ENCODE data around the gene STK11.
A peak's percentile ranks its signal among the peaks of the same experiment; 100 is the strongest.

Gene STK11

DNA sequence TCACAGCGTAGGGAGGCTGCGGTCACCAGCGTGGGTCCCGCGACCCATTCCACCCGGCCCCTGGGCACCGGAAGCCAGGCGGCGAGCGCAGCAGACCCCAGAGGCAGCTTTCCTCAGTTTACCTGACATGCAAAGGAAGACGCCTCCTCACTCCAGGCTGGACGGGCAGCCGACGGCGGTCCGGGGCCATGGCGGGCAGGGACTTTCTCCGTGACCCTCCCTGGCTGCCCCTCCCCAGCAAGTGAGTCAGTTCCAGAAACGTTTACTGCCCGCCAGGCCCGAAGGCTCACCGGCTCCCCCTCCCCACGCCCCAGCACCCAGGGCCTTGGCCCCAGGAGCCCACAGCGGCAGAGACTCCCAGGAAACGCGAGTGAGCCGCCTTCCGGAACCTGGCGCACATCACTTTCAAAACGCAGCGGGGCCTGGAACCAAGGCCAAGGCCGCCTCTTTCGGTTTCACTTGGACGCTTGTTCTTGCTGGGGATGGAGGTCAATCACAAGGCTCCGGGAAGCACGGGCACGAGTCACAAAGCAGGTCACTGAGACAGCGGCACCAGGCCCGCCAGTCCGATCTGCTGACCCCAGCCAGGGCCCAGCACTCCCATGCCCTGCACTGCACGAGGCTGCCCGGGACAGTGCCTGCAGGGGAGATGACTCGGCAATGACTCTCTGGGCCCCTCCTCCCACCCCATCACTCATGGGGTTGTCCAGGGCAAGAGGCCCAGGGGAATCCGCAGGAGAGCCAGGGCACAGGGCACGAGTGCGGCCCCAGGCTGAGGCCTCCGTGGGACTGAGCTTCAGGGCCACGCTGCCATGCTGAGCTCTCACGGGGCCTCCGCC, 36.8 kb upstream of the STK11 start:
- TF ChIP-seq ZBTB7A (IDR thresholded peaks at IDR 0.05; ENCODE audit: low read depth) (0 out of 2 replicates have a peak, but pooled peaks have one; percentile 8), USF1 (IDR thresholded peaks at IDR 0.05) (no peak)

DNA sequence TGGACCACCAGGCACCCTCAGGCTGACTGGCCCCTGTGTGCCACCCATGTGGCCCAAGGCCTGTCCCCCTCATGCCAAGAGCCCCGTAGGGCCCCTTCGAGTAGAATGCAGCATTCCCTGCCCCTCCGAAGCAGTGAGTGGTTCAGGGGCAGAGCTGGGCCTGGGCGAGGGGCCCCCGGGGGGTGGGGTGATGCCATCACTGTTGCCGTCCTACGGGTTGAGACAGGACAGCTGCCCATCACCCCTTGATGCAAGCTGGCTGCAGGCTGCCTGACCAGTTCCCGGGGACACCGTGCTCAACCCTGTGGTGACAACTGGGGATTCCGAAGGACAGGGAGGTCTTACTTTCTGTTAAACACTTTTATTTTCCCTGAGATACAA, 36.2 kb upstream of the STK11 start:
- no peak for TF ChIP-seq TCF12 (IDR thresholded peaks at IDR 0.05; ENCODE audit: low read depth)

DNA sequence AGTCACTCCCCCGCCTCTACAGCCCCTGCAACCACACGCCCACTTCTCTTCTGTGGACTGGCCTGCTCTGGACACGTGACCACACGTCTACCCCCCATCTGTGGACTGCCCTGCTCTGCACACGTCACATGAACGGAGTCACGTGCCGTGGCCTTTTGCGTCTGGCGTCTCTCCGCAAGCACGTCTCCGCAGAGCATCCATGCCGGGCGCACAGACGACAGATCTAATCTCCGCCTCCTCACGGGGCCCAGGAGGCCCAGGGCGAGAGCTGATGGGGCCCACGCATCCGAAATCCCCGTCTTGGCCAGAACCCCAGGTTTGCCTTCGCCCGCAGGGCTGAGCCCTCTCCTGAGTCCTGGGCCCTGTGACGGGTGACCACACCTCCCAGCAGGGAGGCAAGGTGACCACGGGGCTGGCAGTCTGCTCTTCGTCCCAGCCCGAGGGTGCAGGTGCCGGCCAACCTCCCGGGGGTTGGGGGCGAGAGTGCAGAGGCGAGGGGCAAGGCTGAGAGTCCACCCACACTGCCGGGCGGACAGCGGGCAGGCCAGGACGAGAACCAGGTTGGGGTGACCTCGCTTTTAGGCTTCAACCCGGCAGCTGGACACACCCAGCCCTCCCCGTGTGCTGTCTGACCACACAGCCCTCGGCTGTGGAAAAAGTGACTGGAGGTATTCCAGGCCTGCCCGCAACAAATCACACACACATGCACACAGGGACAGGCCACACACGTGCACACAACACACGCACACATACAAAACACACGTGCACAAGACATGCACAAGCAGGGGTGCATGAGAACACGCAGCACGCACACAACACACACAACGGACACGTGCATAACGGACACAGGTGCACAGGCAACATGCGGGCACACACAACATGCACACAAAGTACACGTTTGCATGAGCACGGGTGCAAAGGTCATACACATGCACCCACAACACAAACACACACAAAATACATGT, 35.4 kb upstream of the STK11 start:
- TF ChIP-seq USF1 (IDR thresholded peaks at IDR 0.05) (peak; percentile 79), NFIC (IDR thresholded peaks at IDR 0.05) (peak; percentile 51), EP300 (IDR thresholded peaks at IDR 0.05; ENCODE audit: borderline replicate concordance) (peak; percentile 26; the same call in 1 of the 2 replicates), YY1 (IDR thresholded peaks at IDR 0.05; ENCODE audit: low read depth) (no peak), EGR1 (IDR thresholded peaks at IDR 0.05) (peak; percentile 35), REST (IDR thresholded peaks at IDR 0.05; ENCODE audit: low read depth) (no peak)

- TF ChIP-seq TAF1 (IDR thresholded peaks at IDR 0.05; ENCODE audit: low read depth), result no peak
Measured at GRCh38 chr19:1170938-1171754, 34.4 kb upstream of the STK11 start.

GRCh38 chr19:1171755-1172352, 33.7 kb upstream of the STK11 start:
- TF ChIP-seq, protein P1, sequence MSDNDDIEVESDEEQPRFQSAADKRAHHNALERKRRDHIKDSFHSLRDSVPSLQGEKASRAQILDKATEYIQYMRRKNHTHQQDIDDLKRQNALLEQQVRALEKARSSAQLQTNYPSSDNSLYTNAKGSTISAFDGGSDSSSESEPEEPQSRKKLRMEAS (IDR thresholded peaks at IDR 0.05), result no peak
- TF ChIP-seq CEBPB (IDR thresholded peaks at IDR 0.05), result no peak
- TF ChIP-seq NFIC (IDR thresholded peaks at IDR 0.05), result no peak
- no peak for TF ChIP-seq RAD21 (IDR thresholded peaks at IDR 0.05; ENCODE audit: low read depth)
- TF ChIP-seq EGR1 (IDR thresholded peaks at IDR 0.05), result no peak
- TF ChIP-seq TCF12 (IDR thresholded peaks at IDR 0.05; ENCODE audit: low read depth), result no peak
- TF ChIP-seq CREB1 (IDR thresholded peaks at IDR 0.05; ENCODE audit: low read depth), result no peak
- no peak for TF ChIP-seq REST (IDR thresholded peaks at IDR 0.05; ENCODE audit: low read depth)
- TF ChIP-seq TEAD4 (IDR thresholded peaks at IDR 0.05), result no peak
- no peak for TF ChIP-seq FOXM1 (IDR thresholded peaks at IDR 0.05; ENCODE audit: borderline replicate concordance, low read depth)
- no peak; the same call in 1 of the 2 replicates for TF ChIP-seq ZBTB7A (IDR thresholded peaks at IDR 0.05; ENCODE audit: low read depth)
- no peak for TF ChIP-seq USF1 (IDR thresholded peaks at IDR 0.05)
- TF ChIP-seq TAF1 (IDR thresholded peaks at IDR 0.05; ENCODE audit: low read depth), result no peak
- TF ChIP-seq EP300 (IDR thresholded peaks at IDR 0.05; ENCODE audit: borderline replicate concordance), result no peak
- no peak for TF ChIP-seq YY1 (IDR thresholded peaks at IDR 0.05; ENCODE audit: low read depth)

Data from Ishikawa (cell line).